Karpas-422 (cell line): ENCODE results near the gene OR2F1. TPM values are rescaled to one million over a fixed set of nuclear protein-coding genes. Genes with fewer than 3 reads are reported as not detected.

Source experiments
- DNase-seq: peaks from one replicate; pipeline ENCODE4 v3.0.0-alpha.2; 2015
- H2AFZ ChIP-seq: fragments of 200-600 bp; sonication (generic); 2 replicates; pipeline ENCODE4 v1.6.1; 2014; ENCODE audit warnings: antibody characterized with exemption, low read length, mixed read lengths
- H3K27ac ChIP-seq: fragments of 200-600 bp; sonication (generic); 2 replicates; pipeline ENCODE4 v1.5.1; 2014; ENCODE audit warnings: mild to moderate bottlenecking, low read length, moderate library complexity
- H3K27me3 ChIP-seq: fragments of 200-600 bp; sonication (generic); 2 replicates; pipeline ENCODE4 v1.6.1; 2014; ENCODE audit warnings: low read length, mixed read lengths
- H3K36me3 ChIP-seq: fragments of 200-600 bp; sonication (generic); 2 replicates; pipeline ENCODE4 v1.6.1; 2014; ENCODE audit warnings: low read length, mixed read lengths; ENCODE audit not compliant: insufficient read depth
- H3K4me1 ChIP-seq: fragments of 200-600 bp; sonication (generic); 2 replicates; pipeline ENCODE4 v1.6.1; 2014; ENCODE audit warnings: mild to moderate bottlenecking, low read length, mixed read lengths
- H3K4me2 ChIP-seq: fragments of 200-600 bp; sonication (generic); 2 replicates; pipeline ENCODE4 v1.6.1; 2014; ENCODE audit warnings: low read length, low read depth, mild to moderate bottlenecking; ENCODE audit not compliant: poor library complexity, severe bottlenecking
- H3K4me3 ChIP-seq: fragments of 200-600 bp; sonication (generic); 2 replicates; pipeline ENCODE4 v1.5.1; 2014; ENCODE audit warnings: mild to moderate bottlenecking, antibody characterized with exemption, low read length, mixed read lengths
- H3K79me2 ChIP-seq: fragments of 200-600 bp; sonication (generic); 2 replicates; pipeline ENCODE4 v1.6.1; 2014; ENCODE audit warnings: mild to moderate bottlenecking, low read length, mixed read lengths
- H3K9ac ChIP-seq: fragments of 200-600 bp; sonication (generic); 2 replicates; pipeline ENCODE4 v1.6.0; 2014; ENCODE audit warnings: low read length
- H3K9me2 ChIP-seq: fragments of 200-600 bp; sonication (generic), shearing (Covaris generic); replicated peaks from 2 replicates; pipeline ENCODE4 v1.6.0; 2014; ENCODE audit warnings: mild to moderate bottlenecking, low read length, moderate library complexity; ENCODE audit not compliant: insufficient read depth
- H3K9me3 ChIP-seq: fragments of 300-700, 200-600 bp; sonication (generic); 2 replicates; pipeline ENCODE4 v1.6.1; 2014; ENCODE audit warnings: low read length, mixed read lengths
- H4K20me1 ChIP-seq: fragments of 200-600 bp; sonication (generic); 2 replicates; pipeline ENCODE4 v1.6.1; 2014; ENCODE audit warnings: mild to moderate bottlenecking, antibody characterized with exemption, low read length, low read depth; ENCODE audit not compliant: insufficient read depth
- total RNA-seq: library from RNA; depleted of rRNA; stranded (reverse); fragments of >200 nt; shearing (Covaris generic); gene quantifications from 2 replicates; pipeline ENCODE4 v1.2.3, GENCODE V29; 2014; ENCODE audit warnings: low replicate concordance

OR2F1 gene
- total RNA-seq, 1 experiment from 2014 or later: not detected

GRCh38 chr7:143914938-143915652 is 39.5 kb upstream of the OR2F1 start:
- DNase-seq: no peak
- Histone ChIP-seq H4K20me1 (no peaks in the 10 kb centered on the region), H2AFZ (no peak overlapping the region), H3K79me2 (no peaks in the 10 kb centered on the region), H3K4me1 (no peaks in the 10 kb centered on the region), H3K4me3 (no peak overlapping the region), H3K4me2 (no peak overlapping the region), H3K9me3 (no peaks in the 10 kb centered on the region), H3K9ac (no peak overlapping the region), H3K27me3 (no peaks in the 10 kb centered on the region), H3K9me2 (no peaks in the 10 kb centered on the region), H3K27ac (no peak overlapping the region), H3K36me3 (no peaks in the 10 kb centered on the region)

GRCh38 chr7:143924851-143925250 is 29.8 kb upstream of the OR2F1 start:
- Histone ChIP-seq H3K4me3 (no peak overlapping the region), H3K36me3 (no peaks in the 10 kb centered on the region), H3K9me2 (no peaks in the 10 kb centered on the region), H4K20me1 (no peaks in the 10 kb centered on the region), H3K27ac (no peak overlapping the region), H3K79me2 (no peaks in the 10 kb centered on the region), H3K9ac (no peak overlapping the region), H3K4me1 (no peaks in the 10 kb centered on the region), H3K9me3 (no peaks in the 10 kb centered on the region), H3K4me2 (no peak overlapping the region), H3K27me3 (no peaks in the 10 kb centered on the region), H2AFZ (no peak overlapping the region)
- no peak for DNase-seq

GRCh38 chr7:143929224-143929920 is 25.3 kb upstream of the OR2F1 start:
- no peaks in the 10 kb centered on the region for H4K20me1 ChIP-seq
- no peaks in the 10 kb centered on the region for H3K79me2 ChIP-seq
- H2AFZ ChIP-seq: no peak overlapping the region
- no peak for DNase-seq
- H3K36me3 ChIP-seq: no peaks in the 10 kb centered on the region
- H3K9ac ChIP-seq: no peak overlapping the region
- H3K4me2 ChIP-seq: no peak overlapping the region
- no peaks in the 10 kb centered on the region for H3K9me3 ChIP-seq
- H3K4me1 ChIP-seq: no peaks in the 10 kb centered on the region
- H3K9me2 ChIP-seq: no peaks in the 10 kb centered on the region
- H3K4me3 ChIP-seq: no peak overlapping the region
- no peak overlapping the region for H3K27ac ChIP-seq
- no peaks in the 10 kb centered on the region for H3K27me3 ChIP-seq

- Histone ChIP-seq H2AFZ (no peak overlapping the region), H3K27me3 (no peaks in the 10 kb centered on the region)
These were observed 22.9 kb upstream of the OR2F1 start for GRCh38 chr7:143931739-143932138.

GRCh38 chr7:143934526-143935325 is 19.9 kb upstream of the OR2F1 start, which contains the start of gene OR2F2:
OR2F2 (plus strand) TSS chr7:143935233; CDS start chr7:143935233, 0 bp downstream.
- Histone ChIP-seq H3K9me3 (no peaks in the 10 kb centered on the region), H3K27me3 (no peaks in the 10 kb centered on the region), H2AFZ (no peak within 1 kb of the TSS), H3K27ac (no peak within 1 kb of the TSS), H4K20me1 (no peaks in the 10 kb centered on the region), H3K36me3 (no peaks in the 10 kb centered on the region), H3K79me2 (no peaks in the 10 kb centered on the region), H3K4me1 (no peaks in the 10 kb centered on the region), H3K9ac (no peak within 1 kb of the TSS), H3K9me2 (no peaks in the 10 kb centered on the region), H3K4me2 (no peak within 1 kb of the TSS), H3K4me3 (no peak within 1 kb of the TSS)
- no peak for DNase-seq

More at GRCh38 chr7:143931739-143932138, 22.9 kb upstream of the OR2F1 start:
- Histone ChIP-seq H3K9me3 (no peaks in the 10 kb centered on the region), H3K27ac (no peak overlapping the region), H3K9ac (no peak overlapping the region), H4K20me1 (no peaks in the 10 kb centered on the region), H3K79me2 (no peaks in the 10 kb centered on the region), H3K9me2 (no peaks in the 10 kb centered on the region), H3K36me3 (no peaks in the 10 kb centered on the region), H3K4me2 (no peak overlapping the region), H3K4me1 (no peaks in the 10 kb centered on the region), H3K4me3 (no peak overlapping the region)
- no peak for DNase-seq

GRCh38 chr7:143936087-143937009 is 18.3 kb upstream of the OR2F1 start:
- Histone ChIP-seq H3K9ac (no peak overlapping the region), H3K27me3 (no peaks in the 10 kb centered on the region), H4K20me1 (no peaks in the 10 kb centered on the region), H2AFZ (no peak overlapping the region), H3K4me3 (no peak overlapping the region), H3K79me2 (no peaks in the 10 kb centered on the region), H3K9me3 (no peaks in the 10 kb centered on the region), H3K4me2 (no peak overlapping the region), H3K4me1 (no peaks in the 10 kb centered on the region), H3K9me2 (no peaks in the 10 kb centered on the region), H3K36me3 (no peaks in the 10 kb centered on the region), H3K27ac (no peak overlapping the region)
- DNase-seq: no peak

- no peaks in the 10 kb centered on the region for H3K9me3 ChIP-seq
- no peak overlapping the region for H3K9ac ChIP-seq
- no peak overlapping the region for H3K27ac ChIP-seq
- H2AFZ ChIP-seq: no peak overlapping the region
- no peaks in the 10 kb centered on the region for H3K27me3 ChIP-seq
- no peaks in the 10 kb centered on the region for H3K79me2 ChIP-seq
- no peaks in the 10 kb centered on the region for H3K9me2 ChIP-seq
- no peaks in the 10 kb centered on the region for H3K4me1 ChIP-seq
- H3K4me3 ChIP-seq: no peak overlapping the region
- no peaks in the 10 kb centered on the region for H3K36me3 ChIP-seq
- DNase-seq: no peak
- H3K4me2 ChIP-seq: no peak overlapping the region
- H4K20me1 ChIP-seq: no peaks in the 10 kb centered on the region
These were observed 16.0 kb upstream of the OR2F1 start for GRCh38 chr7:143938379-143939243.
